Endothelial cell of umbilical vein (primary cell): Measurements from ENCODE around the gene GPR155.

Experiments
- EZH2 ChIP-seq: IDR thresholded peaks from 2 replicates; pipeline ENCODE4 v1.6.1; 2012; ENCODE audit warnings: borderline replicate concordance, low read depth, mild to moderate bottlenecking, moderate library complexity, low read length, inconsistent platforms; ENCODE audit not compliant: severe bottlenecking
- POLR2A ChIP-seq: IDR thresholded peaks from 2 replicates; pipeline ENCODE4 v1.6.1; 2012; ENCODE audit warnings: low read depth, mild to moderate bottlenecking, control low read depth, low read length
- POLR2AphosphoS5 ChIP-seq: IDR thresholded peaks from 2 replicates; pipeline ENCODE4 v1.6.1; 2012; ENCODE audit warnings: low read depth, mild to moderate bottlenecking, control low read depth, low read length, moderate library complexity; ENCODE audit not compliant: insufficient read depth
- TF ChIP-seq, protein P1 (sequence below), 2 donors: IDR thresholded peaks; 1 replicate in 1 of 2; 2 replicates in 1 of 2; pipeline ENCODE4 v1.5.1; 2011; ENCODE audit warnings: low read length in 2 of 2, mild to moderate bottlenecking in 2 of 2, moderate library complexity in 2 of 2, control low read depth in 1 of 2, inconsistent platforms in 1 of 2, low read depth in 1 of 2; ENCODE audit not compliant: insufficient read depth in 1 of 2; ENCODE audit errors: extremely low read depth in 1 of 2
- TF ChIP-seq, protein P2 (sequence below): IDR thresholded peaks from 2 replicates; pipeline ENCODE4 v1.6.1; 2011; ENCODE audit not compliant: insufficient read depth, insufficient read length

DNA sequence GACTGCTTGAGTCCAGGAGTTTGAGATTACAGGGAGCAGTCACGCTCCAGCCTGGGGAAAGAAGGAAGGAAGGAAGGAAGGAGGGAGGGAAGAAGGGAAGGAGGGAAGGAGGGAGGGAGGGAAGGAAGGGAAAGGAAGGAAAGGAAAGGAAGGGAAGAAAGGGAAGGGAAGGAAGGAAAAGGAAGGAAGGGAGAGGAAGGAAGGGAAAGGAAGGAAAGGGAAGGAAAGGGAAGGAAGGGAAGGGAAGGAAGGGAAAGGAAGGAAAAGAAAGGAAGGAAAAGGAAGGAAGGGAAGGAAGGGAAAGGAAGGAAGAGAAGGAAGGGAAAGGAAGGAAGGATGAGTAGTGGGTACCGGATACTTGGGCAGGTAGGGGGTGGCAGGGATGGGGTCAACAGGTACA lies 32.3 kb downstream of the GPR155 start:
- TF ChIP-seq, protein P1, sequence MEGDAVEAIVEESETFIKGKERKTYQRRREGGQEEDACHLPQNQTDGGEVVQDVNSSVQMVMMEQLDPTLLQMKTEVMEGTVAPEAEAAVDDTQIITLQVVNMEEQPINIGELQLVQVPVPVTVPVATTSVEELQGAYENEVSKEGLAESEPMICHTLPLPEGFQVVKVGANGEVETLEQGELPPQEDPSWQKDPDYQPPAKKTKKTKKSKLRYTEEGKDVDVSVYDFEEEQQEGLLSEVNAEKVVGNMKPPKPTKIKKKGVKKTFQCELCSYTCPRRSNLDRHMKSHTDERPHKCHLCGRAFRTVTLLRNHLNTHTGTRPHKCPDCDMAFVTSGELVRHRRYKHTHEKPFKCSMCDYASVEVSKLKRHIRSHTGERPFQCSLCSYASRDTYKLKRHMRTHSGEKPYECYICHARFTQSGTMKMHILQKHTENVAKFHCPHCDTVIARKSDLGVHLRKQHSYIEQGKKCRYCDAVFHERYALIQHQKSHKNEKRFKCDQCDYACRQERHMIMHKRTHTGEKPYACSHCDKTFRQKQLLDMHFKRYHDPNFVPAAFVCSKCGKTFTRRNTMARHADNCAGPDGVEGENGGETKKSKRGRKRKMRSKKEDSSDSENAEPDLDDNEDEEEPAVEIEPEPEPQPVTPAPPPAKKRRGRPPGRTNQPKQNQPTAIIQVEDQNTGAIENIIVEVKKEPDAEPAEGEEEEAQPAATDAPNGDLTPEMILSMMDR (IDR thresholded peaks at IDR 0.05; ENCODE audit: extremely low read depth in 1 of 2, insufficient read depth in 1 of 2, low read depth in 1 of 2, low read length in 2 of 2): no peak
- no peak for TF ChIP-seq POLR2A
- no peak for TF ChIP-seq EZH2
- TF ChIP-seq POLR2AphosphoS5: no peak
- TF ChIP-seq, protein P2, sequence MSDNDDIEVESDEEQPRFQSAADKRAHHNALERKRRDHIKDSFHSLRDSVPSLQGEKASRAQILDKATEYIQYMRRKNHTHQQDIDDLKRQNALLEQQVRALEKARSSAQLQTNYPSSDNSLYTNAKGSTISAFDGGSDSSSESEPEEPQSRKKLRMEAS: no peak
